Activated B cell treated with CpG ODN at 0.5 μM for 24 hours (primary cell): ENCODE measurements around the gene PFKFB3. TPM values are rescaled to one million over a fixed set of nuclear protein-coding genes. Genes with fewer than 3 reads are reported as not detected.

Experiments
- ATAC-seq: fragments of 200-7000 bp; cut with Tn5 transposase; one replicate; pipeline ENCODE4 v1.10.0; 2021; ENCODE audit warnings: low read depth, mild to moderate bottlenecking, moderate library complexity
- CTCF ChIA-PET: fragments of 350-600 bp; sonication (Branson Sonifier 250); formaldehyde crosslinking; loops from one replicate; lab custom pipeline; 2021; ENCODE audit warnings: antibody characterized with exemption; lab: Charles Lee
- POLR2A ChIA-PET: fragments of 350-600 bp; sonication (Branson Sonifier 250); formaldehyde crosslinking; loops from one replicate; lab custom pipeline; 2021; ENCODE audit warnings: antibody characterized with exemption; lab: Charles Lee
- DNase-seq: peaks from one replicate; pipeline ENCODE4 v3.0.0; 2022
- H3K27ac Mint-ChIP-seq: one replicate; pipeline ENCODE4 v1.8.0; 2020; ENCODE audit warnings: mixed read lengths
- H3K27me3 Mint-ChIP-seq: one replicate; pipeline ENCODE4 v1.8.0; 2021; ENCODE audit warnings: mixed read lengths
- H3K36me3 Mint-ChIP-seq: one replicate; pipeline ENCODE4 v1.8.0; 2021; ENCODE audit warnings: low read depth, mixed read lengths
- H3K4me1 Mint-ChIP-seq: one replicate; pipeline ENCODE4 v1.8.0; 2021; ENCODE audit warnings: mixed read lengths
- H3K4me3 Mint-ChIP-seq: one replicate; pipeline ENCODE4 v1.8.0; 2020; ENCODE audit warnings: mild to moderate bottlenecking, mixed read lengths
- H3K9me3 Mint-ChIP-seq: one replicate; pipeline ENCODE4 v1.8.0; 2020; ENCODE audit warnings: mixed read lengths
- CTCF ChIP-seq: fragments of 200-600 bp; IDR thresholded peaks from one replicate; pipeline ENCODE4 v1.8.0; 2022; ENCODE audit warnings: antibody characterized with exemption, mild to moderate bottlenecking
- intact Hi-C: fragments of 100-400 bp; cut with micrococcal nuclease; formaldehyde crosslinking; loops from one replicate; pipeline ENCODE4 v1.15.1; 2024
- total RNA-seq: library from RNA; stranded (reverse); gene quantifications from 2 replicates; pipeline ENCODE4 v1.2.3, GENCODE V29; 2022

Gene PFKFB3
- total RNA-seq, 1 donor from 2014 or later: 105 TPM

GRCh38 chr10:6221971-6222751, 19.4 kb downstream of the PFKFB3 start:
- ATAC-seq: no peak
- intact Hi-C loops: no loop called here
- CTCF ChIA-PET: interaction anchor here (1.2 kb wide), 1 partner anchor 19 kb away, joined by 3 read pairs; the partner anchor contains the start of gene PFKFB3
- no peak for DNase-seq
- Mint-ChIP-seq H3K27ac (no peak overlapping the region), H3K4me3 (no peak overlapping the region), H3K9me3 (no peaks in the 10 kb centered on the region), H3K27me3 (no peaks in the 10 kb centered on the region), H3K4me1 (peaks cover 10% of the 10 kb centered on the region), H3K36me3 (peaks cover 91% of the 10 kb centered on the region)
- TF ChIP-seq CTCF: no peak
- POLR2A ChIA-PET: no interaction called here

- intact Hi-C loops: no loop called here
- DNase-seq (no peak), ATAC-seq (no peak)
- ChIA-PET POLR2A (no interaction called here), CTCF (no interaction called here)
- TF ChIP-seq CTCF: no peak
- no peaks in the 10 kb centered on the region for H3K27me3 Mint-ChIP-seq
- no peak overlapping the region for H3K4me3 Mint-ChIP-seq
- peaks cover 10% of the 10 kb centered on the region for H3K4me1 Mint-ChIP-seq
- peaks cover 92% of the 10 kb centered on the region for H3K36me3 Mint-ChIP-seq
- H3K9me3 Mint-ChIP-seq: no peaks in the 10 kb centered on the region
- H3K27ac Mint-ChIP-seq: no peak overlapping the region
Measured at GRCh38 chr10:6222755-6223154, 20.0 kb downstream of the PFKFB3 start.

GRCh38 chr10:6223981-6224380, 21.2 kb downstream of the PFKFB3 start:
- ChIA-PET CTCF (interaction anchor here (0.6 kb wide), 1 partner anchor 178 kb away, joined by 4 read pairs; no protein-coding TSS in a partner anchor), POLR2A (interaction anchor here (1.0 kb wide), 1 partner anchor 21 kb away, joined by 3 read pairs; the partner anchor contains the start of gene PFKFB3)
- no peak for ATAC-seq
- H3K27me3 Mint-ChIP-seq: no peaks in the 10 kb centered on the region
- no peak for TF ChIP-seq CTCF
- no peak overlapping the region for H3K27ac Mint-ChIP-seq
- H3K4me3 Mint-ChIP-seq: no peak overlapping the region
- peaks cover 10% of the 10 kb centered on the region for H3K4me1 Mint-ChIP-seq
- DNase-seq: no peak
- intact Hi-C loops: no loop called here
- H3K9me3 Mint-ChIP-seq: no peaks in the 10 kb centered on the region
- peaks cover 96% of the 10 kb centered on the region for H3K36me3 Mint-ChIP-seq

GRCh38 chr10:6224781-6225180, 22.0 kb downstream of the PFKFB3 start:
- ChIA-PET POLR2A (no interaction called here), CTCF (no interaction called here)
- intact Hi-C loops: no loop called here
- DNase-seq (no peak), ATAC-seq (no peak)
- no peak for TF ChIP-seq CTCF
- H3K27ac Mint-ChIP-seq: no peak overlapping the region
- H3K9me3 Mint-ChIP-seq: no peaks in the 10 kb centered on the region
- peaks cover 10% of the 10 kb centered on the region for H3K4me1 Mint-ChIP-seq
- peaks cover 93% of the 10 kb centered on the region for H3K36me3 Mint-ChIP-seq
- H3K27me3 Mint-ChIP-seq: no peaks in the 10 kb centered on the region
- no peak overlapping the region for H3K4me3 Mint-ChIP-seq

GRCh38 chr10:6225263-6225814, 22.6 kb downstream of the PFKFB3 start:
- intact Hi-C loops: no loop called here
- POLR2A ChIA-PET: no interaction called here
- DNase-seq: no peak
- H3K27me3 Mint-ChIP-seq: no peaks in the 10 kb centered on the region
- H3K9me3 Mint-ChIP-seq: no peaks in the 10 kb centered on the region
- CTCF ChIA-PET: no interaction called here
- H3K4me1 Mint-ChIP-seq: peaks cover 7% of the 10 kb centered on the region
- no peak overlapping the region for H3K4me3 Mint-ChIP-seq
- ATAC-seq: no peak
- TF ChIP-seq CTCF: no peak
- H3K27ac Mint-ChIP-seq: no peak overlapping the region
- H3K36me3 Mint-ChIP-seq: peaks cover 94% of the 10 kb centered on the region
